HepG2 (cell line): ENCODE results near the gene DTX4. TPM values are rescaled to one million over a fixed set of nuclear protein-coding genes. Genes with fewer than 3 reads are reported as not detected.

Experiments used
- EHMT2 ChIP-seq: fragments of 200-600 bp; sonication (generic); IDR thresholded peaks from 2 replicates; pipeline ENCODE4 v1.7.0; 2017; ENCODE audit warnings: antibody characterized with exemption, low read depth, low read length, borderline replicate concordance
- FOXA1 ChIP-seq, 2 experiments: fragments of 450-650 bp in 1 of 2; sonication (generic) in 1 of 2; formaldehyde crosslinking in 1 of 2; IDR thresholded peaks; 2 replicates each; pipeline versions ENCODE4 v1.4.0 to v1.6.1; 2016 to 2020; ENCODE audit warnings: missing genetic modification reagents in 1 of 2
- GABPA ChIP-seq, 2 experiments: IDR thresholded peaks; 2 replicates each; pipeline ENCODE4 v1.6.1; 2011 to 2016; ENCODE audit warnings: low read depth in 2 of 2, low read length in 1 of 2, missing biosample characterization in 1 of 2, missing genetic modification characterization in 1 of 2
- JDP2 ChIP-seq: sonication (generic); formaldehyde crosslinking; IDR thresholded peaks from 2 replicates; pipeline ENCODE4 v1.8.1; 2022; ENCODE audit warnings: missing genetic modification reagents, borderline replicate concordance
- REXO4 ChIP-seq: sonication (generic); formaldehyde crosslinking; IDR thresholded peaks from 2 replicates; pipeline ENCODE4 v1.8.0; 2022; ENCODE audit warnings: missing genetic modification reagents, mild to moderate bottlenecking, borderline replicate concordance
- SNRNP70 ChIP-seq: fragments of 200-400 bp; formaldehyde crosslinking; IDR thresholded peaks from 2 replicates; pipeline ENCODE4 v1.6.1; 2017; ENCODE audit warnings: mild to moderate bottlenecking, low read depth, low read length, moderate library complexity
- TFDP1 ChIP-seq: IDR thresholded peaks from 2 replicates; pipeline ENCODE4 v1.6.1; 2016; ENCODE audit warnings: missing compliant biosample characterization, missing genetic modification reagents, borderline replicate concordance
- ZBTB38 ChIP-seq: sonication (generic); formaldehyde crosslinking; IDR thresholded peaks from 2 replicates; pipeline ENCODE4 v1.5.1; 2020; ENCODE audit warnings: mild to moderate bottlenecking, missing genetic modification reagents
- ZKSCAN8 ChIP-seq: IDR thresholded peaks from 2 replicates; pipeline ENCODE4 v1.6.1; 2016; ENCODE audit warnings: borderline replicate concordance, missing genetic modification reagents, missing compliant biosample characterization
- ZNF18 ChIP-seq: sonication (generic); formaldehyde crosslinking; IDR thresholded peaks from 2 replicates; pipeline ENCODE4 v1.8.0; 2022; ENCODE audit warnings: mild to moderate bottlenecking, missing genetic modification reagents; ENCODE audit not compliant: insufficient replicate concordance
- ZNF225 ChIP-seq: sonication (generic); formaldehyde crosslinking; IDR thresholded peaks from 2 replicates; pipeline ENCODE4 v1.4.0; 2020; ENCODE audit warnings: mild to moderate bottlenecking, missing genetic modification reagents
- ZNF543 ChIP-seq: sonication (generic); formaldehyde crosslinking; IDR thresholded peaks from 2 replicates; pipeline ENCODE4 v1.4.0; 2020; ENCODE audit warnings: mild to moderate bottlenecking, missing genetic modification reagents
- ZNF574 ChIP-seq: sonication (generic); formaldehyde crosslinking; IDR thresholded peaks from 2 replicates; pipeline ENCODE4 v1.4.0; 2020; ENCODE audit warnings: missing genetic modification reagents
- ZNF580 ChIP-seq: IDR thresholded peaks from 2 replicates; pipeline ENCODE4 v1.6.1; 2016; ENCODE audit warnings: low read depth, borderline replicate concordance
- polyA plus RNA-seq, 8 experiments: library from polyadenylated mRNA; depleted of rRNA in 3 of 8; stranded (reverse) in 7 of 8; unstranded in 1 of 8; fragments of >200 nt; fragmentation: Illumina TruSeq in 4 of 8; extraction: Trizol in 4 of 8; gene quantifications; 2 replicates each; pipeline versions ENCODE4 v1.2.1 to v1.2.3, GENCODE V29; 2011 to 2016; ENCODE audit warnings: low read depth in 4 of 8, missing spikeins in 1 of 8, mixed read lengths in 1 of 8; ENCODE audit not compliant: insufficient read depth in 1 of 8
- total RNA-seq, 5 experiments: library from RNA; depleted of rRNA; stranded (reverse); fragments of >200 nt; fragmentation: Illumina TruSeq; extraction: Trizol; gene quantifications; 2 replicates each; pipeline ENCODE4 v1.2.3, GENCODE V29; 2016; ENCODE audit warnings: low read depth in 1 of 5
- TF ChIP-seq, protein P1 (sequence below): sonication (generic); formaldehyde crosslinking; IDR thresholded peaks from 2 replicates; pipeline ENCODE4 v1.5.0; 2020; ENCODE audit warnings: mild to moderate bottlenecking, missing genetic modification reagents, borderline replicate concordance

The DTX4 gene
- total and polyA plus RNA-seq, 2 of the 13 experiments (the other 11 are each of a cell fraction or from before 2014, with no cell fraction given), result 0.67 to 5.6 TPM

DNA sequence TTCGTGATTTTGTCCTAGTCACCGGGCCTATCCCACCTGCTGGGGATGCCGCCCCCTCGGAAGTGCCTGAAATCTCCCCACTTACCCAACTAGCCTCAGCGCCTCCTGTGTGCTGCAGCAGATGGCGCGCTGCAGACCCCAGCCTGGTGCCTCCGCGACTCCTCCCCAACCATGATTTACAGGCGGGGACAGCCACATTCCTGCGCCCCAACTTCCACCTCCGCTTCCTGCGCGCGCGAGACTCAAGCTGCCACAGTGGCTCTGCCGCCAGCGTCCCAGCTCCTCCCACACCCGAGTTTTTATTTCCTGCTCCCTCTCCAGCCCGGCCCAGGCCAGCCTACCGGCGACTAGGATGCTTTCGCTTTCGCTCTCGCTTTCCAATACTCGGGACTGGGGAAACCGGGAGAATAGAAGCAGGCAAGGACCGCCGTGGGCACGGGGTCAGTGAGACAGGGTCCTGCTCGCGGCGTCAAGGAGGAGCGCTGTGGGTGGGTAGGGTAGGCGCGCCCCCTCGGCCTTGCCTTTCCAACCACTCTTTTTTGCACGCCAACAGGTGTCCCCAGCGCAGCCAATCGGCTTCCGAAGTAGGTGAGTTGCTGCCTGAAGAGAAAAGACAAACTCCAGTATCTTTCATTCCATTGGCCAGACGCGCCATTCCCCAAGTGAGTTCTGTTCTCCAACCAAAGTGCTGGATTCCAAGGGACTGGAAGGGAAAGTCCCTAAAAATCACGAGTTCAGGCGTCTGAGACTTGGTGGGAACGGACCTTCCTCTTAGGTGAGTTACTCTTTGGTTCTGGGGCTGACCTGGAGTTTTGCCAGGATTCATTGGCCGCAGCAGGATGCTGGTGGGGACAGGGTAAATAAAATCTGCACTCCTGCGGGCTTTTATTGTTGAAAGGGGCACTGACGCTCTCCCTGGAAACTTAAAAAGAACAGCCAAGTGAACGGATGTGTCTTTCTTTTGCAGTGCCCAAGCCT is 29.1 kb upstream of the DTX4 start, which contains the start of gene FAM111A (continued):
- TF ChIP-seq ZNF18, result no peak
- no peak for TF ChIP-seq SNRNP70
- TF ChIP-seq ZBTB38 (CRISPR knock-in tag), result no peak
- TF ChIP-seq ZNF543 (CRISPR knock-in tag), result peak; percentile 51
- TF ChIP-seq ZNF574, result no peak; the same call in none of the 2 replicates
- TF ChIP-seq ZKSCAN8 (CRISPR knock-in tag), result no peak
- TF ChIP-seq TFDP1 (CRISPR knock-in tag), result peak; percentile 49; the same call in 1 of the 2 replicates
- TF ChIP-seq REXO4 (CRISPR knock-in tag), result no peak
- TF ChIP-seq ZNF225 (CRISPR knock-in tag), result no peak
- TF ChIP-seq FOXA1 (IDR thresholded peaks at IDR 0.05), result no peak
- no peak for TF ChIP-seq FOXA1 (CRISPR knock-in tag; IDR thresholded peaks at IDR 0.05)
- TF ChIP-seq, protein P1, sequence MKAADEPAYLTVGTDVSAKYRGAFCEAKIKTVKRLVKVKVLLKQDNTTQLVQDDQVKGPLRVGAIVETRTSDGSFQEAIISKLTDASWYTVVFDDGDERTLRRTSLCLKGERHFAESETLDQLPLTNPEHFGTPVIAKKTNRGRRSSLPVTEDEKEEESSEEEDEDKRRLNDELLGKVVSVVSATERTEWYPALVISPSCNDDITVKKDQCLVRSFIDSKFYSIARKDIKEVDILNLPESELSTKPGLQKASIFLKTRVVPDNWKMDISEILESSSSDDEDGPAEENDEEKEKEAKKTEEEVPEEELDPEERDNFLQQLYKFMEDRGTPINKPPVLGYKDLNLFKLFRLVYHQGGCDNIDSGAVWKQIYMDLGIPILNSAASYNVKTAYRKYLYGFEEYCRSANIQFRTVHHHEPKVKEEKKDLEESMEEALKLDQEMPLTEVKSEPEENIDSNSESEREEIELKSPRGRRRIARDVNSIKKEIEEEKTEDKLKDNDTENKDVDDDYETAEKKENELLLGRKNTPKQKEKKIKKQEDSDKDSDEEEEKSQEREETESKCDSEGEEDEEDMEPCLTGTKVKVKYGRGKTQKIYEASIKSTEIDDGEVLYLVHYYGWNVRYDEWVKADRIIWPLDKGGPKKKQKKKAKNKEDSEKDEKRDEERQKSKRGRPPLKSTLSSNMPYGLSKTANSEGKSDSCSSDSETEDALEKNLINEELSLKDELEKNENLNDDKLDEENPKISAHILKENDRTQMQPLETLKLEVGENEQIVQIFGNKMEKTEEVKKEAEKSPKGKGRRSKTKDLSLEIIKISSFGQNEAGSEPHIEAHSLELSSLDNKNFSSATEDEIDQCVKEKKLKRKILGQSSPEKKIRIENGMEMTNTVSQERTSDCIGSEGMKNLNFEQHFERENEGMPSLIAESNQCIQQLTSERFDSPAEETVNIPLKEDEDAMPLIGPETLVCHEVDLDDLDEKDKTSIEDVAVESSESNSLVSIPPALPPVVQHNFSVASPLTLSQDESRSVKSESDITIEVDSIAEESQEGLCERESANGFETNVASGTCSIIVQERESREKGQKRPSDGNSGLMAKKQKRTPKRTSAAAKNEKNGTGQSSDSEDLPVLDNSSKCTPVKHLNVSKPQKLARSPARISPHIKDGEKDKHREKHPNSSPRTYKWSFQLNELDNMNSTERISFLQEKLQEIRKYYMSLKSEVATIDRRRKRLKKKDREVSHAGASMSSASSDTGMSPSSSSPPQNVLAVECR (CRISPR knock-in tag), result peak; percentile 84
- TF ChIP-seq JDP2, result no peak
- peak; percentile 52 for TF ChIP-seq GABPA (IDR thresholded peaks at IDR 0.05; ENCODE audit: low read depth, low read length)
- TF ChIP-seq GABPA (CRISPR knock-in tag; IDR thresholded peaks at IDR 0.05; ENCODE audit: low read depth), result peak; percentile 70
- no peak for TF ChIP-seq EHMT2
- TF ChIP-seq ZNF580, result no peak
